Fibroblast of skin of right quadriceps (primary cell): ENCODE results near the gene CDIP1.

Source experiments
- DNase-seq: peaks from one replicate; pipeline ENCODE4 v3.0.0-alpha.2; 2013

The CDIP1 gene

DNA sequence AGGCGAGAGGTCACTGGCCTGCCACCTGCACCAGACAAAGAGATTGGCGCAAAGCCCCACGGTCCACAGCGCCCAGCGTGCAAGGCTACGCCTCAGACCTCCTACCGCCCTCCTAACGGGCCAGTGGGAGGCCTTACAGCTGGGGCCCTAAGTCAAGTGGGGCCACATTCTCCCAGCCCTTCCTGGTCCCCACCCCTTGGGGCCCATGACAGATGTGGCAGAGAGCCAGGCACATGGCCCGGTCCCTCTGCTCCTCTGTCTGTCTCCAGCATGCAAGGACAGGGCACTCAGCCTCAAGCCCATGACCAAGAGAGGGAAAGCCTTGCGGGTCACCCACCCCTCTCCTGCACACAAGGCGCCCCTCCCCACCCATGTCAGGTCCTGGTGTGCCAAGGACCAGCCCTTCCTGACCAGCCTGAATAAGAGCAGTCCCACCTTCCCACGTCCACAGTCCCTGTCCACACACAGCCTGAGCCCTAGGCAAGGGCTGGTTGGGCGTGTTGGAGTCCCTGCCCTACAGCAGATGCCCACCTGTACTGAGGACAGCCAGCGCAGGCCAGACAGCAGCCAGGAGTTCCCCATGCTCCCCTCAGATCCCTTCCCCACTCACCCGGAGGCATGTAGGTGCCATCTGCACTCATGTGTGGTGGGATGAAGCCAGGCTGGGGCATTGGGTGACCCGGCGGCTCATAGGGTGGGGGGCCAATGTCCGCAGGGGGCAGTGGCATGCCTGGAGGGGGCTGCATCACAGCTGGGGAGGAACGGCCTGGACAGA is 25.3 kb downstream of the CDIP1 start:
- no peak for DNase-seq

DNA sequence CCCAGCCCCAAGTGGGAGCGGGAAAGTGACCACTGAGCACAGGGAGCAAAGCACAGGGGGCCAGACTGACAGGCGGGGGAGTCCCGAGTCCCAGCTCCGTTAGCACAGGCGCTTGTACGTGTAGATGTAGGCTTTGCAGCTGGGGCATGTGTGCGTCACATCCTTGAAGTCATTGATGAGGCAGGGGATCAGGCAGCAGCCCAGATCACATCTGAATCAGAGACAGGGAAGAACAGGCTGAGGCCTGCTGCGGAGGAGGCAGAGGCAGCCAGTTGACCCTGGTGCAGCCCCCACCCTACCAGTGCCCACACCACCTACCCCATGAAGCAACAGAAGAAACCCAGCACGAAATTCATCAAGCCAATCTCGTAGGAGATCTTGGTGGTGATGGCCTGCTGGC is 26.1 kb downstream of the CDIP1 start:
- no peak for DNase-seq

DNA sequence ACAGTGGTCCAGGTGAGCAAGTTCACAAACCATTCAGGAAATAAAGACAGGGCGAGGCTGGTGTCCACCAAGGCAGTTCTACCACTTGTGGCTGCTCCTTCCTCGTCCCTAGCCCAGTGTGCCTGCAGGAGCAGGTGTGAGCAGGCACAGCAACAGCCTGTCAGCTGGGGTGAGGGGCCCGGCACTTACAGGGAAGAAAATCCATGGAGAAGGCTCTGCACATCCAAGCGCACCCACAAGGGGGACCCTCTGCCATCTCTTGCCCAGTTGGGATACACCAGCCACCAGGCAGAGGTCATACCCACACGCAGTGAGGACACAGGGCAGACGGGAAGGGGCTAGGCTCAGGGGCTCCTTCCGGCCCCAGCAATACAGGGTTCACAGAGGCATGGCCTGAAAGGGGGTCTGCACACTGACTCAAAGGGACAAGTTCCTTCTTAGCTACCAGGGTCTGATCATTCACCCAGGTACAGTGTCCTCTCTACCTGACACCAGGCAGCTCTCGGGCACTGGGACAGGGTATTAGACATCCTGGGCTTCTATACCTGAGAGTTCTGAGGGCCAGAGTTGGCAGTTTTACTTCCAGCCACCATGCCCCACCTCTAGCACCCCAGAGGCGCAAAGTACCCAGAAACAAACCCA is 27.0 kb downstream of the CDIP1 start:
- peak; percentile 23 for DNase-seq

DNA sequence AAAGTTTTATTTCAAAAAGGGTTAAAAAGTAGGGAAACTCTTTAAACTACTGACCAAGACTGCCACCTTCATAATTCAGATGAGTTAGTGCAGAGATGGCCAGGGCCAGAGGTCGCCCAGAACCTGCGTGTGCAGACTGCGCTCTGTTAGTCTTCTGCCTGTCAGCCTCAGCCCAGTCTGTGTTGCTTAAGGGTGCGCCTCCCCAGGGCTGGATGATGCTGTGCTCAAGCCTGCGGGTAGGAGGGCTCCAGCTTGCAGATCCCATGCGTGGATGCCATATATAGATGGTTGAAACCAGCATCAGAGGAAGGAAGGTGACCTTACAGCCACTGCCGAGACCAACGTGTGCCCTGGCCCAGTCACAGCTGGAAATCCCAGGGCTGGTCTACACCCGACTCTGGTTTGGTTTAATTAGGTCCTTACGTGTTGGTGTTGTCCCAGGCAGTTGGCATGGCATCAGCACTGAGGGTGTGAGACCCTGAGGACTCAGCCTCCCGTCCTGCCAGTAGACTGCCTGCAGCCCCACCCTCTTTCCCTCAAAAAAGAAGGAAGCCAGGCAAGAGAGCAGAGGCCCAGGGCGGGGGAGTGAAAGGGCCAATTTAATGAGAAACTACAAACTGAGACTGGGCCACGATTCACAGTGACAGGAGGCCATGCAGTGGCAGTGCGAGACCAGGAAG is 27.7 kb downstream of the CDIP1 start:
- DNase-seq, result no peak

DNA sequence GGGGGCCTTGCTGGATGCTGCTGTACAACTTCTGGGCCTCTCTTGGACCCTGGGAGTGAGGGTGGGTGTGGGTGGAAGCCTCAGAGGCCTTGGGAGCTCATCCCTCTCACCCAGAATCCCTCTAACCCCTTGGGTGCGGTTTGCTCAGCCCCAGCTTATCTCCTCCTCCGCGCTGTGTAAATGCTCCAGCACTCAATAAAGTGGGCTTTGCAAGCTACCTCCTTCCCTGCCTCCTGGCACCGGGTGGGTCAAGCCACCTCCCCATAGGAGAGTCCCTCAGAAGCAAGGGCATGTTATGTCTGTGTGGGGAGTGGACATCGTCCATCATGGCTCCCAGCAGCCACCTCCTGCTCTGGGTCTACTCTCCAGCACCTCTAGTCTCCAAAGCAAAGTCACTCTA is 28.4 kb downstream of the CDIP1 start:
- no peak for DNase-seq

DNA sequence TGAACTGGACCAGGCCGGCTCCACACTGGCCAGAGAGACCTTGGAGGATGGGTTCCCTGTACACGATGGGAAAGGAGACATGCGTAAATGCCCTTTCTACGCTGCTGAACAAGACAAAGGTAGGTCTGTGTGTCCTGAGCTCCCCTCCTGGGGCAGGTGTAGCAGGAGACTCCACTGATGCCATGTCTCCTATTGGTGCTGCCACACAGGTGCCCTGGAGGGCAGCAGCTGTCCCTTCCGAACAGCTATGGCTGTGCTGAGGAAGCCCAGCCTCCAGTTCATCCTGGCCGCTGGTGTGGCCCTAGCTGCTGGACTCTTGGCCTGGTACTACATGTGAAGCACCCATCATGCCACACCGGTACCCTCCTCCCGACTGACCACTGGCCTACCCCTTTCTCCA is 29.2 kb downstream of the CDIP1 start:
- DNase-seq, result no peak

DNA sequence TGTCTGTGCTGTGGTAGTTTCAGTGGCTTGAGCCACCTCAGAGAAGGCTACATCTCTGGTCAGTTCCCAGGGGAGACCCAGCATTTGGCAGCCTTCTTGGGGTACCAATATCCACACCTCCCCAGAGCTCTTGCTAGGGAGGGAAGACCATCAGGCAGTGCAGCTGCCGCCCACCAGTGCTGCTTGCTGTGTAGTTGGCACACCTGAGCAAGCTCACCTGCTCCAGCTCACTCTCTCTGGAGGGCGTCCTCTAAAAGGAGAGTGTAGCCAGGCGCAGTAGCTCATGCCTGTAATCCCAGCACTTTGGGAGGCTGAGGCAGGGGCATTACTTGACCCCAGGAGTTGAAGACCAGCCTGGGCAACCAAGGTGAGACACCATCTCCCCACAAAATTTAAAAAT is 29.8 kb downstream of the CDIP1 start:
- no peak for DNase-seq

DNA sequence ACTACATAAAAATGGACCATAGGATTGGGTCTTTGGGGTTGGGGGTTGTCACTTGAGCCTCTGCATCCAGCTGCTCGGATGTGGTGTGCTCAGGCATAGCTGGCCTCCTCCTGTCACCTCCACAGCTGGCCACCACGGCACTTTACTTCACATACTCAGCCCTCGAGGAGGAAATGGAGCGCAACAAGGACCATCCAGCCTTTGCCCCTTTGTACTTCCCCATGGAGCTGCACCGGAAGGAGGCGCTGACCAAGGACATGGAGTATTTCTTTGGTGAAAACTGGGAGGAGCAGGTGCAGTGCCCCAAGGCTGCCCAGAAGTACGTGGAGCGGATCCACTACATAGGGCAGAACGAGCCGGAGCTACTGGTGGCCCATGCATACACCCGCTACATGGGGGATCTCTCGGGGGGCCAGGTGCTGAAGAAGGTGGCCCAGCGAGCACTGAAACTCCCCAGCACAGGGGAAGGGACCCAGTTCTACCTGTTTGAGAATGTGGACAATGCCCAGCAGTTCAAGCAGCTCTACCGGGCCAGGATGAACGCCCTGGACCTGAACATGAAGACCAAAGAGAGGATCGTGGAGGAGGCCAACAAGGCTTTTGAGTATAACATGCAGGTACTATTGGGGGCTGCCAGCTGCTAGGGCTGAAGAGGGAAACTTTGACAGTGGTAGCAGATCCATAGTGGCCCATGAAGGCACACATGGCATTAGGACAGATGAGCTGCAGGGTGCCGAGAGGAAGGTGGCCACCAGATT is 30.8 kb downstream of the CDIP1 start:
- no peak for DNase-seq

DNA sequence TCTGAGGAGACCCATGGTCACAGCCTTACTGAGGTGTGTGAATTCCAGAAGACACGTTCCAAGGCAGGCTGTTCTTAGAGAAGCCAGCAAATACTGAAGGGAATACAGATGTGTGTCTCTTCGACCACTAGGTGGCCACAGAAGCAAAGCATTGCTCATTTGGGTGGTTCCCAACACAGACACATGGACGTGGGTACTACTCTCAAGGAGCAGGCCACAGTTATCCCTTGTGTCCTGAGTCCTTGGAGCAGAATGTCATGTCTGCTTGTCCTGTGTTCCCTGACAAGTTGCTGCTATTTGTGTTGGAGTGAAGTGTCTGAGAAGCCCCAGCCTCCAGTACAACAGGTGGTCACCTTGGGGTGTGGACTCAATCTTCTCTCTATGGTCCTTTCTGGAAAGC is 32.1 kb downstream of the CDIP1 start:
- peak; percentile 69 for DNase-seq

DNA sequence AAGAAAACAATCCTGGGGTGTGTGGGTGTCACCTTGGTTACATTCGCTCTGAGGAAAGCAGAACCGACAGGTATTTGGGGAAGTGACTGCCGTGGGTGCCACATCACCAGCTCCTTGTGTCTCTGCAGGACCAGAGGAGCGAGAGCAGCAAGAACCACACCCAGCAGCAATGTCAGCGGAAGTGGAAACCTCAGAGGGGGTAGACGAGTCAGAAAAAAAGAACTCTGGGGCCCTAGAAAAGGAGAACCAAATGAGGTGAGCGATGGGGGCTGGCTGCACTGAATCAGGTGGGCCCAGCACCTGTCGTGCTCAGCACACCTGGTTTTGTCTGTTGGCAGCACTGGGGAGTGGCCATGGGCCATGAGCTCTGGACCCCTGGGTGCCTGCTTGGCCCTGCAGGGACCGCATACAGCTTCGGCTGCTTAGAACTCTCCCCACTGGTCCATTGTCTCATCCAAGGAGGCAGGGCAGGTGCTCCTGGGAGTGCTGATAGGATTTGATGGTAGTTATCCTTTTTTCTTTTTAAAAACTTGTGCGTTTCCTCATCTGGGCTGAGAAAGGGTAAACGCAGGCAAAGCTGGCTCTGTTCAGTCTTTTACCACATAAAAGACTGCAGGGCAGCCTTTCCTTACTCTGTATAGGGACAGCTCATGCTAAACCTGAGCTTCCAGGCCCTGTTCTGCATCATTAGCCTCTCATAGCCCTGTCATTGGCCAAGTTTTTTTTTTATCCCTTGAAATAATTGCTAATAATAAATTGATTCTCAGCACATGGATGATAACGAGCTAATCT is 33.0 kb downstream of the CDIP1 start:
- no peak for DNase-seq

DNA sequence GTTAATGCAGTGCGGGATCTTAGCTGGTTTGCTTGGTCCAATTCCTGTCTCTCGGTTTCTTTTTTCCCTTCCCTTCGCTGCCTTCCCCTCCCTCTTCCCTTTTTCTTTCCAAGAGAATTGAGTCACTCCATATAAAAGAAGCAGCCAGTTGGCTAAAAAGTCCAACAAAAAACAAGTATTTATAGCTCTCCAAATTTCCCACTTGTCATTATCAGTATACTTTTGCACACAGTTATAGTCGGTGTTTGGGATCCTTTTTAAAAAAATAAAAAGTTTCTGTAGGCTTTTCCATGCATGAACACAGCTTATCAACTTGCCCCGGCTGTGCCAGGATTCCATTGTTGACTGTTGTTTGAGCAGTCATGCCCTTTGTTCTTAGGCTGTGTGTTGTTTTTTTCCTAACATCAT is 37.5 kb downstream of the CDIP1 start:
- no peak for DNase-seq

DNA sequence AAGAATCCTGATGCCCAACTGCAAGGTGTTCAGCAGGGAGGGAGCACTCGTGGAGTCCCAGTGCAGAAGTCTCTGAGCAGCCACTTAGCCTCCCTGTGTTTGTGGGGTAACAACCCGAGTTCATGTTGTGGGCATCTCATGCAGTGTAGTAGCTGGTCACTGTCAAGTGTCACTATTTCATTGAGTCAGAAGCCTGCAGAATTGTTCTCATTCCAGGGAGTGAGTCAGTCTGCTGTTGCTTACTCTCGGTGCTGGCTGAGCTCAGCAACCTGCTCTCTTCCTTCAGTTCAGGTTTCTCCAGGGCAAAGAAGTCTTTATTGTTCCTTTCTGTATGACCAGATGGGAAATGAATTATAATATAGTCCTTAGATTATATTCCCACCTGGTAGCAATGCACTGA is 38.3 kb downstream of the CDIP1 start:
- DNase-seq, result peak; percentile 79

DNA sequence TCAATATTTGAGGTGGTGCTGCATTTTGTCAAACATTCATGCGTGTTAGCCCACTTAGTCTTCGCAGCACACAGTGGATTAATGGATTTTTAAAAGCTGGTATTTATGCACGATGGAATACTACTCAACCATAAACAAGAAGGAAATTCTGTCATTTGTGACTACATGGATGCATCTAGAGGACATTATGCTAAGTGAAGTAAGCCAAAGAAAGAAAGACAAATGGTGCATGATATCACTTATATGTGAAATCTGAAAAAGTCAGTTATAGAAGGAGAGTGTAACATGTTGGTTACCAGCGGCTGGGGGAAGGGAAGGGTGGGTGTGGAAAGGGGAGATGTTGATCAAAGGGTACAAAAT is 39.4 kb downstream of the CDIP1 start:
- DNase-seq, result no peak

DNA sequence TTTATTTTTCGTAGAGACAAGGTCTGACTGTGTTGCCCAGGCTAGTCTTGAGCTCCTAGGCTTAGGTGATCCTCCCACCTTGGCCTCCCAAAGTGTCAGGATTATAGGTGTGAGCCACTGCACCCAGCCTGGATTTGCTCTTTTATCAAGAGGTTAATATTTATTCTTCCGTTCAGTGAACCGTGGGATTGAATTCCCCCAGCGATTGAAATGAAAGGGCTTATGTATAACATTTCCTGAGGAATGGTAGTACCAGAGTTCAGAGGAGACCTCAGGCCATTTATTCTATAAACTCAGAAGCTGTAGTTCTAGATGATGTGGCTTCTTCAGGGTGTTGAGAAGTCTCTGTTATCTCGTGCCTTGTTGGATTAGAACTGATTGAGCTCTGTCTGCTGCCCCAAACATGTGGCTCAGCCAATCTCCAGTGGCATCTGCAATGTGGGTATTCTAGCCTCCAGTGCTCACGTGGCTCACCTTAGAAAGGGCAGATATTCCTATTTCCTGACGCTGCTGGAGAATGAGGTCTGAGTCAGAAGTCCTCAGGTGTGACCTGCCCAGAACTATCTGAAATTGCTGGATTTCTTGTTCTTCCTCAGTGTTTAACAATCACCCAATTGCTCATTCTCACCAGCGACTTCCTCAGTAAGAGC is 39.9 kb downstream of the CDIP1 start:
- no peak for DNase-seq

DNA sequence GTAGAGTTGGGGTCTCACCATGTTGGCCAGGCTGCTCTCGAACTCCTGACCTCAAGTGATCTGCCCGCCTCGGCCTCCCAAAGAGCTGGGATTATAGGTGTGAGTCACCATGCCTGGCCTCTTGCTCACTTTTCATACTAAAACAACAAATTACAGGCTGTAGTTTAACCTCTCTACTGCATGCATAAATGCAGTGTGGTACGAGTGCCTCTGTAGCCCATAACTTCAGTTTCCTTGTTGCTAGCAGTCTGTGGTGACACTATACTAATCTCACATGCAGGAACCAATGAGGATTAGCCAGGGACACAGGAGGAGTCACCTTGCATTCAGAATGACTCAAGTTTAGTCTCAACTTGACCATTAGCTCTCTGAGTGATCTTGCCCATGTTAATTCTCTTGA is 42.3 kb downstream of the CDIP1 start:
- peak; percentile 60 for DNase-seq

DNA sequence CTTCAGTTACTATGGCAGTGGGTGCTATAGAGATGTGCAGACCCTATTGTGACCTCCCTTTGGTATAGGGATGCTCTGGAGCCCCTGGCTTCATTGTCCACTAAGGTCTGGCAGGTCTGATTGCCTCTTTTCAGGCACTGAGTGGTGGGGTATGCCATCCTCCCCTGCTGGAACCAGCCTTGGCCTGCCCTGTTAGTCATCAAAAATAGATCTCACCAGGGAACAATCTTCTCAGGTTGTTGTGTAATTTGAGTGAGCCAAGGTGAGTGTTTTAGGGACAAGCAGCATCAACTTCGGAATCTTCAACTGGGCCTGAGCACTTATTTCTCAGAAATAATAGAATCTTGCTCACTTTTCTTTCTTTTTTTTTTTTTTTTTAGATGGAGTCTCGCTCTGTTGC is 42.8 kb downstream of the CDIP1 start:
- no peak for DNase-seq

DNA sequence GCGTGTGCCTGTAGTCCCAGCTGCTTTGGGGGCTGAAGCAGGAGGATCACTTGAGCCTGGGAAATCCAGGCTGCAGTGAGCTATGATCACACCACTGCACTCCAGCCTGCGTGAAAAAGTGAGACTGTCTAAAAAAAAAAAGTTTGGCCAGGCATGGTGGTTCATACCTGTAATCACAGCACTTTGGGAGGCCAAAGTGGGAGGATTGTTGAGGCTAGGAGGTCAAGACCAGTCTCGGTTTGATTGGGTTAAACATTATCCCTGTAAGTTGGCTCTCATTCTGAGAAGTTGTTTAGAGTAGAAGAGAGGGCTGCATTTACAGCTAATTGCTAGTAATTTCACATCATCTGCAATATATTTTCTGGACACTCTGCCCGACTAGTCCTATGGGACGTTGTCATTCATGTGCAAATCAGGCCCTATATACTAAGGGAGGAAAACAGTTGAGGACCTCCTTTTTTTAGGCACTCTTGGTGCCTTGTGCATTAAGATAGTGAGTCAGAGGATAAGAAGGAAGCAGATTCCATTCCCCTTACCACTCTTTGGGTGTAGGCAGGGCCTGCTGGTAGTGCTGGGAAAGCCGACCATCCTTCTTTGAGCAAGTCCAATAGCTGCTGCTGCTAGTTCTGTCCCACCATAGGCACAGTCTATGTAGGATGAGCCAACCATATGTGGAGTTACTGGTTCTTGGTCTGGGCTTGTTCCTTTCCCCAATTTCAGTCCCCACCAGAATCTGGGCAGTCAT is 43.7 kb downstream of the CDIP1 start:
- DNase-seq, result peak; percentile 83

DNA sequence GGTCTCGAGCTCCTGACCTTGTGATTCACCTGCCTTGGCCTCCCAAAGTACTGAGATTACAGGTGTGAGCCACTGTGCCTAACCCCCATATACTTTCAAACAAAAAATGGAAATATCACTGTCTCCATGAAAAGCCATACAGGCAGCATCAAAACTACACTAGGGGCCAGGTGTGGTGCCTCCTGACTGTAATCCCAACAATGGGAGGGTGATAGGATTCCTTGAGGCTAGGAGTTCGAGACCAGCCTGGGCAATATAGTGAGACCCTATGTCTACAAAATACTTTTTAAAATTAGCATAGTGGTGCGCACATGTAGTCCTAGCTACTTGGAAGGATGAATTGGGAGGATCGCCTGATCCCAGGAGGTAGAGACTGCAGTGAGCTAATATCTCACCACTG is 46.7 kb downstream of the CDIP1 start:
- no peak for DNase-seq

DNA sequence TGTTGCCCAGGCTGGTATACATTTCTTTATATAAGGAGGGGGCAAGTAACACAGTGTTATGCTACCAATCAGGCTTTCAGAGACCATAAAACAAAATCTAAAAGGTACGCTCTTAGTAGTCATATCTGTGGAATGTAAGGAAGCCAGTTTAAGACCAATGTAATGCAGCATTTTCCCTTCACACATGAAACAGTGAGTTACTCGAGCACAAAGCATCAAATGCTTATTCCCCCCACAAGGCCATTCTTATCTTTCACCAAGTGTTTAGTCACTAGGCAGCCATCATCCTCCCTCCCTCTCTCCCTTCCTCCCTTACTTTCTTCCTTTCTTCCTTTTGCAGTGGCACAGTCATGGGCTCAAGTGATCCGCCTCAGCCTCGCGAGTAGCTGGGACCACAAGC is 49.5 kb downstream of the CDIP1 start:
- peak; percentile 88 for DNase-seq

DNA sequence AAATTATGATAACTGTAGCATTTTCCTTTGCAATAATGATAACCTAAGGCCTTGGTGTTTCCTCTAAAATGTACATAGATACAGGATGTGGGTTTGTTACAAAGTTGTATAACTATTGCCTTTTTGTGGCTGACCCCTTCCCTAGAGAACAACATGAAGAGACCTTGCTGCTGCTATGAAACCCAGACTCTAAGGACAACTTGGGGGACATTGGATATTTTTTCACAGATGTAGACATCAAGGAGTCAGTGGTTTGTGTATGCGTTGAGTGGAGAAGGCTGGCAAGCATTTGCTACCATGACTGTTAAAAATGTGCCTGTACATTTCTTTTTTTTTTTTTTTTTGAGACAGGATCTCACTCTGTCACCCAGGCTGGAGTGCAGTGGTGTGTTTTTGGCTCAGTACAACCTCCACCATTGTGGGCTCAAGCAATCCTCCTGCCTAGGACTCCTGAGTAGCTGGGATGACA is 50.0 kb downstream of the CDIP1 start:
- DNase-seq, result no peak

DNA sequence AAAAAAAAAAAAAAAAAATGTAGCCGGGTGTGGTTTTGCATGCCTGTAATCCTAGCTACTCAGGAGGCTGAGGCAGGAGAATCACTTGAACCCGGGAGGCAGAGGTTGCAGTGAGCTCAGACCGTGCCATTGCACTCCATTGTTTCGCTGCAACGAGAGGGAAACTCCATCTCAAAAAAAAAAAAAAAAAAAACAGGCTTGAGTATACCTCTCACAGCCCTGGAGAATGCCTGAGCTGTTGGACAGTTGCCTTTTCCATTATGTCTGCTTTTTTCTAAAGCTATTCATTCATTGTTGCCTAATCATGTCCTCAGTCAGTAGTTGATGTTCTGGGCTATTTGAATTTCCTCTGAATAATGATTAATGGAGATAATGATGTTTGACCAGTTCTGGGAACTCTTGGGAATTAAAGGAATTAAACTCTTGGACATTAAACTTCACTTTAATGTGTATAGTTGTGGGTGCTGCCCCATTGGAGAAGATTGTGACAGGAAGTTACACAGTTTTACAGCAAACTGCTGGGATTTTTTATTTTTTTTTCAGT is 50.5 kb downstream of the CDIP1 start:
- peak; percentile 68 for DNase-seq
